HEK293T (cell line): ENCODE data around the gene CSRNP2.
A peak's percentile ranks its signal among the peaks of the same experiment; 100 is the strongest.
"Not testable (repeated sequence)": the region's sequence is repeated elsewhere in the genome, so short reads cannot be mapped to it uniquely, and the experiment has no call there.

ENCODE experiments used
- CTCF ChIA-PET: fragments of 350-600 bp; formaldehyde crosslinking; extraction: SDS; loops from one replicate; lab custom pipeline; 2021; ENCODE audit warnings: antibody characterized with exemption, inconsistent platforms; lab: Yijun Ruan, JAX
- POLR2A ChIA-PET: fragments of 350-600 bp; formaldehyde crosslinking; extraction: SDS; loops from one replicate; lab custom pipeline; 2020; ENCODE audit warnings: antibody characterized with exemption, inconsistent platforms; lab: Yijun Ruan, JAX
- DNase-seq: peaks from one replicate; pipeline ENCODE4 v3.0.0; 2012; ENCODE audit warnings: mixed read lengths; ENCODE audit errors: extremely low spot score
- ARNT ChIP-seq: fragments of 450-650 bp; IDR thresholded peaks from 2 replicates; pipeline ENCODE4 v1.6.1; 2017; ENCODE audit warnings: mild to moderate bottlenecking
- BHLHE40 ChIP-seq: fragments of 450-650 bp; IDR thresholded peaks from 2 replicates; pipeline ENCODE4 v1.6.1; 2016; ENCODE audit warnings: mild to moderate bottlenecking, moderate library complexity, borderline replicate concordance
- CTBP1 ChIP-seq: fragments of 450-650 bp; IDR thresholded peaks from 2 replicates; pipeline ENCODE4 v1.6.1; 2016; ENCODE audit warnings: borderline replicate concordance
- ELF4 ChIP-seq: fragments of 450-650 bp; IDR thresholded peaks from 2 replicates; pipeline ENCODE4 v1.6.1; 2017; ENCODE audit warnings: antibody characterized with exemption
- FOXA1 ChIP-seq: fragments of 450-650 bp; IDR thresholded peaks from 2 replicates; pipeline ENCODE4 v1.6.1; 2016; ENCODE audit warnings: mild to moderate bottlenecking
- FOXK2 ChIP-seq: fragments of 450-650 bp; IDR thresholded peaks from 2 replicates; pipeline ENCODE4 v1.6.1; 2016; ENCODE audit warnings: mild to moderate bottlenecking
- FOXM1 ChIP-seq: fragments of 450-650 bp; IDR thresholded peaks from 2 replicates; pipeline ENCODE4 v1.6.1; 2017; ENCODE audit warnings: mild to moderate bottlenecking, borderline replicate concordance
- HDGF ChIP-seq: fragments of 450-650 bp; IDR thresholded peaks from 2 replicates; pipeline ENCODE4 v1.6.1; 2017; ENCODE audit warnings: antibody characterized with exemption, borderline replicate concordance
- L3MBTL2 ChIP-seq: fragments of 450-650 bp; conservative IDR thresholded peaks from 2 replicates; pipeline ENCODE4 v1.6.1; 2016; ENCODE audit warnings: mild to moderate bottlenecking
- LEF1 ChIP-seq: fragments of 450-650 bp; IDR thresholded peaks from 2 replicates; pipeline ENCODE4 v1.6.1; 2017; ENCODE audit warnings: mild to moderate bottlenecking, borderline replicate concordance
- NFRKB ChIP-seq: fragments of 450-650 bp; IDR thresholded peaks from 2 replicates; pipeline ENCODE4 v1.6.1; 2016; ENCODE audit warnings: mild to moderate bottlenecking, moderate library complexity
- PKNOX1 ChIP-seq: fragments of 450-650 bp; IDR thresholded peaks from 2 replicates; pipeline ENCODE4 v1.6.1; 2016
- SP1 ChIP-seq: fragments of 450-650 bp; IDR thresholded peaks from 2 replicates; pipeline ENCODE4 v1.6.1; 2017
- SUZ12 ChIP-seq: fragments of 450-650 bp; IDR thresholded peaks from 2 replicates; pipeline ENCODE4 v1.6.1; 2016; ENCODE audit warnings: mild to moderate bottlenecking
- TARDBP ChIP-seq: fragments of 450-650 bp; IDR thresholded peaks from 2 replicates; pipeline ENCODE4 v1.6.1; 2016
- ZNF384 ChIP-seq: fragments of 450-650 bp; IDR thresholded peaks from 2 replicates; pipeline ENCODE4 v1.6.1; 2016

The CSRNP2 gene

GRCh38 chr12:51080136-51080535, 3.3 kb downstream of the CSRNP2 start:
- POLR2A ChIA-PET, result interaction anchor here (1.0 kb wide), 1 partner anchor 16 kb away, joined by 5 read pairs; no protein-coding TSS in a partner anchor
- 0 out of 2 replicates have a peak, but pooled peaks have one; percentile 5 for TF ChIP-seq ZNF384
- no peak for TF ChIP-seq ELF4
- CTCF ChIA-PET, result no interaction called here
- DNase-seq, result no peak

GRCh38 chr12:51078866-51079265, 4.5 kb downstream of the CSRNP2 start:
- DNase-seq, POLR2A ChIA-PET, CTCF ChIA-PET: not testable (repeated sequence)

- DNase-seq, POLR2A ChIA-PET, CTCF ChIA-PET: not testable (repeated sequence)
These were observed 5.0 kb downstream of the CSRNP2 start for GRCh38 chr12:51078346-51078745.

GRCh38 chr12:51077930-51078329, 5.5 kb downstream of the CSRNP2 start:
- TF ChIP-seq ARNT, result no peak
- TF ChIP-seq SUZ12, result no peak
- no peak for TF ChIP-seq FOXK2
- TF ChIP-seq HDGF, result no peak
- no peak for TF ChIP-seq ZNF384
- TF ChIP-seq PKNOX1, result no peak
- TF ChIP-seq FOXA1, result no peak
- no peak for TF ChIP-seq ELF4
- TF ChIP-seq BHLHE40, result no peak
- TF ChIP-seq FOXM1, result no peak
- TF ChIP-seq LEF1, result no peak
- no peak for TF ChIP-seq NFRKB
- TF ChIP-seq CTBP1, result no peak
- TF ChIP-seq SP1, result no peak
- TF ChIP-seq TARDBP, result no peak
- TF ChIP-seq L3MBTL2, result no peak
- CTCF ChIA-PET, result no interaction called here
- POLR2A ChIA-PET, result no interaction called here
- no peak for DNase-seq

GRCh38 chr12:51076236-51076930, 7.0 kb downstream of the CSRNP2 start:
- TF ChIP-seq PKNOX1, result no peak
- TF ChIP-seq FOXM1, result no peak
- no peak for TF ChIP-seq TARDBP
- TF ChIP-seq ZNF384, result no peak
- TF ChIP-seq L3MBTL2, result no peak
- no peak for TF ChIP-seq FOXK2
- TF ChIP-seq LEF1, result no peak
- no peak for TF ChIP-seq ELF4
- TF ChIP-seq HDGF, result no peak
- no peak for TF ChIP-seq SUZ12
- TF ChIP-seq SP1, result no peak
- TF ChIP-seq NFRKB, result no peak
- TF ChIP-seq ARNT, result no peak
- no peak for TF ChIP-seq FOXA1
- TF ChIP-seq CTBP1, result no peak
- no peak for TF ChIP-seq BHLHE40
- CTCF ChIA-PET, result interaction anchor here (1.0 kb wide), 1 partner anchor 177 kb away, joined by 4 read pairs; no protein-coding TSS in a partner anchor

GRCh38 chr12:51075390-51075789, 8.0 kb downstream of the CSRNP2 start:
- no peak for TF ChIP-seq HDGF
- no peak for TF ChIP-seq L3MBTL2
- ChIA-PET POLR2A (interaction anchor here (1.1 to 1.3 kb wide), 2 partner anchors 12 to 27 kb away, joined by 3 read pairs; partner anchors contain the start of gene LETMD1), CTCF (interaction anchor here (1.0 kb wide), 1 partner anchor 178 kb away, joined by 4 read pairs; no protein-coding TSS in a partner anchor)
- no peak for DNase-seq

More at GRCh38 chr12:51076236-51076930, 7.0 kb downstream of the CSRNP2 start:
- POLR2A ChIA-PET, result interaction anchor here (0.6 to 1.3 kb wide), 2 partner anchors 28 to 142 kb away, joined by 3 read pairs; partner anchors contain the start of genes LETMD1 and POU6F1
- no peak for DNase-seq

GRCh38 chr12:51071663-51072062, 11.7 kb downstream of the CSRNP2 start:
- no peak for TF ChIP-seq FOXM1
- no peak for TF ChIP-seq PKNOX1
- TF ChIP-seq ZNF384, result no peak
- TF ChIP-seq HDGF, result no peak
- CTCF ChIA-PET, result no interaction called here
- POLR2A ChIA-PET, result interaction anchor here (1.1 kb wide), 1 partner anchor 9 kb away, joined by 4 read pairs; no protein-coding TSS in a partner anchor
- no peak for DNase-seq
